PC-9 (cell line): ENCODE measurements around the gene UGGT1.

Experiments used
- EZH2 ChIP-seq: fragments of 200-600 bp; sonication (generic); IDR thresholded peaks from 2 replicates; pipeline ENCODE4 v1.8.0; 2017; ENCODE audit warnings: antibody characterized with exemption, low read depth
- TF ChIP-seq, protein P1 (sequence below): fragments of 200-600 bp; sonication (generic); conservative IDR thresholded peaks from 2 replicates; pipeline ENCODE4 v1.6.1; 2017; ENCODE audit warnings: mixed run types, antibody characterized with exemption, mild to moderate bottlenecking, moderate library complexity

DNA sequence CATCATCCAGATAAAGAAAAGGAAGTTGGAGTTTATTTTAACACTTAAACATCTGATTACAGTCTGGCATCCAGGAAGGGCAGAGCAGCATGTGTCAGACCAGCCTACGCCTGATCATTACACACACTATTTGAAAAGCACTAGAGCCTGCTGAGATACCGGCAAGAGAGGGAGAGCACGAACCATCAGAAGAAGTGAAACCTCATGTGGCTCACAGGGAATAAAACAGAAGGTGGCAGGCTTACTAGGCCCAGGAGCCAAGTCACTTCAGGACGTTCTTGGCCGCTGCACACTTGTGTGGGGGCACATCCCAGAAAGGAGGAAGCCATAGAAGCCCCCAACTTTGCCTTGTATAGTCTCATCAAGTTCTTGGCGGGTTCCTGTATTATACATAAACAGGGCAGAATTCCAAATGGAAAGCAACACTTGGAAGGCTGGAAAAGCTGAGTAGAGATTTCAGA, 105.5 kb downstream of the UGGT1 start:
- no peak for TF ChIP-seq EZH2
- TF ChIP-seq, protein P1, sequence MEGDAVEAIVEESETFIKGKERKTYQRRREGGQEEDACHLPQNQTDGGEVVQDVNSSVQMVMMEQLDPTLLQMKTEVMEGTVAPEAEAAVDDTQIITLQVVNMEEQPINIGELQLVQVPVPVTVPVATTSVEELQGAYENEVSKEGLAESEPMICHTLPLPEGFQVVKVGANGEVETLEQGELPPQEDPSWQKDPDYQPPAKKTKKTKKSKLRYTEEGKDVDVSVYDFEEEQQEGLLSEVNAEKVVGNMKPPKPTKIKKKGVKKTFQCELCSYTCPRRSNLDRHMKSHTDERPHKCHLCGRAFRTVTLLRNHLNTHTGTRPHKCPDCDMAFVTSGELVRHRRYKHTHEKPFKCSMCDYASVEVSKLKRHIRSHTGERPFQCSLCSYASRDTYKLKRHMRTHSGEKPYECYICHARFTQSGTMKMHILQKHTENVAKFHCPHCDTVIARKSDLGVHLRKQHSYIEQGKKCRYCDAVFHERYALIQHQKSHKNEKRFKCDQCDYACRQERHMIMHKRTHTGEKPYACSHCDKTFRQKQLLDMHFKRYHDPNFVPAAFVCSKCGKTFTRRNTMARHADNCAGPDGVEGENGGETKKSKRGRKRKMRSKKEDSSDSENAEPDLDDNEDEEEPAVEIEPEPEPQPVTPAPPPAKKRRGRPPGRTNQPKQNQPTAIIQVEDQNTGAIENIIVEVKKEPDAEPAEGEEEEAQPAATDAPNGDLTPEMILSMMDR = no peak
